ENCODE measurements around the gene NPDC1.

NPDC1 gene

GRCh38 chr9:137079401-137079787, 33.4 kb upstream of the NPDC1 start:
- Histone ChIP-seq H3K4me3 (ENCODE audit: low read length) (no peak overlapping the region), H3K36me3 (ENCODE audit: insufficient read depth, low read length) (no peaks in the 10 kb centered on the region), H3K27me3 (ENCODE audit: insufficient read depth, low read length) (peaks cover 82% of the 10 kb centered on the region)

GRCh38 chr9:137078701-137079400, 32.9 kb upstream of the NPDC1 start:
- no peak overlapping the region for H2AFZ ChIP-seq (ENCODE audit: low read depth, low read length)
- peaks cover 11% of the 10 kb centered on the region for H3K4me1 ChIP-seq (ENCODE audit: insufficient read depth, low read length)
- H3K4me3 ChIP-seq (ENCODE audit: low read length): no peak overlapping the region
- H3K27me3 ChIP-seq (ENCODE audit: insufficient read depth, low read length): peaks cover 85% of the 10 kb centered on the region
- no peaks in the 10 kb centered on the region for H3K36me3 ChIP-seq (ENCODE audit: insufficient read depth, low read length)
- no peaks in the 10 kb centered on the region for H3K9me3 ChIP-seq (ENCODE audit: low read length)

More at GRCh38 chr9:137079401-137079787, 33.4 kb upstream of the NPDC1 start:
- H3K4me1 ChIP-seq (ENCODE audit: insufficient read depth, low read length): peaks cover 11% of the 10 kb centered on the region
- H3K9me3 ChIP-seq (ENCODE audit: low read length): no peaks in the 10 kb centered on the region
- H2AFZ ChIP-seq (ENCODE audit: low read depth, low read length): no peak overlapping the region

GRCh38 chr9:137077758-137078693, 32.0 kb upstream of the NPDC1 start:
- peaks cover 6% of the 10 kb centered on the region for H3K4me1 ChIP-seq (ENCODE audit: insufficient read depth, low read length)
- no peaks in the 10 kb centered on the region for H3K36me3 ChIP-seq (ENCODE audit: insufficient read depth, low read length)
- H3K27me3 ChIP-seq (ENCODE audit: insufficient read depth, low read length): peaks cover 82% of the 10 kb centered on the region
- no peaks in the 10 kb centered on the region for H3K9me3 ChIP-seq (ENCODE audit: low read length)
- no peak overlapping the region for H2AFZ ChIP-seq (ENCODE audit: low read depth, low read length)
- peak overlapping the region; percentile 27 for H3K4me3 ChIP-seq (ENCODE audit: low read length)

GRCh38 chr9:137077010-137077747, 31.2 kb upstream of the NPDC1 start, which contains the start of gene UAP1L1:
Gene UAP1L1 (plus strand): TSS chr9:137077517. CDS start chr9:137077533, 16 bp downstream.
- Histone ChIP-seq H3K36me3 (ENCODE audit: insufficient read depth, low read length) (no peaks in the 10 kb centered on the region), H3K4me1 (ENCODE audit: insufficient read depth, low read length) (peaks cover 6% of the 10 kb centered on the region), H2AFZ (ENCODE audit: low read depth, low read length) (no peak within 1 kb of the TSS), H3K9me3 (ENCODE audit: low read length) (no peaks in the 10 kb centered on the region), H3K4me3 (ENCODE audit: low read length) (peak within 1 kb of the TSS; percentile 27), H3K27me3 (ENCODE audit: insufficient read depth, low read length) (peaks cover 73% of the 10 kb centered on the region)

GRCh38 chr9:137076636-137077009, 30.6 kb upstream of the NPDC1 start:
- Histone ChIP-seq H2AFZ (ENCODE audit: low read depth, low read length) (no peak overlapping the region), H3K27me3 (ENCODE audit: insufficient read depth, low read length) (peaks cover 68% of the 10 kb centered on the region), H3K4me1 (ENCODE audit: insufficient read depth, low read length) (peaks cover 7% of the 10 kb centered on the region), H3K4me3 (ENCODE audit: low read length) (no peak overlapping the region), H3K9me3 (ENCODE audit: low read length) (no peaks in the 10 kb centered on the region), H3K36me3 (ENCODE audit: insufficient read depth, low read length) (no peaks in the 10 kb centered on the region)

DNA sequence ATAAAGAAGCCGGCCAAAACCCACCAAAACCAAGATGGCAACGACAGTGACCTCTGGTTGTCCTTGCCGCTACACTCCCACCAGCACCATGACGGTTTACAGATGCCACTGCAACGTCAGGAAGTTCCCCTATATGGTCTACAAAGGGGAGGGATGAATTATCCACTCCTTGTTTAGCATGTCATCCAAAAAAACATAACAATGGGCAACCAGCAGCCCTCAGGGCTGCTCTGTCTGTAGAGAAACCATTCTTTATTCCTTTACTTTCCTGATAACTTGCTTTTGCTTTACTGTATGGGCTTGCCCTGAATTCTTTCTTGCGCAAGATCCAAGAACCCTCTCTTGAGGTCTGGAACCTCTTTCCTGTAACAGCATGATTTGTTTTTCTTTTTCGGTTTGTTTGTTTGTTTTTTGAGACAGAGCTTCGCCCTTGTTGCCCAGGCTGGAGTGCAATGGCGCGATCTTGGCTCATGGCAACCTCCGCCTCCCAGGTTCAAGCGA, 29.3 kb upstream of the NPDC1 start:
- Histone ChIP-seq H3K36me3 (ENCODE audit: insufficient read depth, low read length) (no peaks in the 10 kb centered on the region), H3K9me3 (ENCODE audit: low read length) (no peaks in the 10 kb centered on the region), H2AFZ (ENCODE audit: low read depth, low read length) (no peak overlapping the region), H3K4me3 (ENCODE audit: low read length) (no peak overlapping the region), H3K27me3 (ENCODE audit: insufficient read depth, low read length) (peaks cover 59% of the 10 kb centered on the region), H3K4me1 (ENCODE audit: insufficient read depth, low read length) (peaks cover 17% of the 10 kb centered on the region)

- Histone ChIP-seq H3K9me3 (ENCODE audit: low read length) (no peaks in the 10 kb centered on the region), H3K27me3 (ENCODE audit: insufficient read depth, low read length) (peaks cover 53% of the 10 kb centered on the region), H3K4me3 (ENCODE audit: low read length) (no peak overlapping the region), H3K4me1 (ENCODE audit: insufficient read depth, low read length) (peaks cover 17% of the 10 kb centered on the region), H2AFZ (ENCODE audit: low read depth, low read length) (no peak overlapping the region), H3K36me3 (ENCODE audit: insufficient read depth, low read length) (no peaks in the 10 kb centered on the region)
Measured at GRCh38 chr9:137074657-137075274, 28.8 kb upstream of the NPDC1 start.

DNA sequence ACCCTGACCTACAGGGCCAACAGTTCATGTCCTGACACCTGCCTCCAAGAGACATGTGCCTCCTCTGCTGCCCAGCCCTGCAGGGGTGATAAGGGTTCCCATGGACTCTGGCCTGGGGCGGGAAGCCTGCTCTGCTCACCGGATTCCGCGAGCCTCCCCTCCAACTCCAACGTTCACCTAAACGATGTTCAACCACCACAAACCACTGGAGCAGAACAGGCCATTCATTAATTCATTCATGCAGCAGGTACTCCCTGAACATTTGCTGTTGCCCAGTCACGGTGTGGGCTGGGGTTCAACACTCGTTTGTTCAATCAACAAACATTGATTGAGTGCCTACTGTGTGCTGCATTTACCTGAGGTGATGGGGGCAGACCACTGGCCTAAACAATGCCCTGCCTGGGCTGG, 28.0 kb upstream of the NPDC1 start:
- no peaks in the 10 kb centered on the region for H3K9me3 ChIP-seq (ENCODE audit: low read length)
- H3K36me3 ChIP-seq (ENCODE audit: insufficient read depth, low read length): no peaks in the 10 kb centered on the region
- H3K4me1 ChIP-seq (ENCODE audit: insufficient read depth, low read length): peaks cover 23% of the 10 kb centered on the region
- H3K27me3 ChIP-seq (ENCODE audit: insufficient read depth, low read length): peaks cover 46% of the 10 kb centered on the region
- H2AFZ ChIP-seq (ENCODE audit: low read depth, low read length): no peak overlapping the region
- H3K4me3 ChIP-seq (ENCODE audit: low read length): no peak overlapping the region

DNA sequence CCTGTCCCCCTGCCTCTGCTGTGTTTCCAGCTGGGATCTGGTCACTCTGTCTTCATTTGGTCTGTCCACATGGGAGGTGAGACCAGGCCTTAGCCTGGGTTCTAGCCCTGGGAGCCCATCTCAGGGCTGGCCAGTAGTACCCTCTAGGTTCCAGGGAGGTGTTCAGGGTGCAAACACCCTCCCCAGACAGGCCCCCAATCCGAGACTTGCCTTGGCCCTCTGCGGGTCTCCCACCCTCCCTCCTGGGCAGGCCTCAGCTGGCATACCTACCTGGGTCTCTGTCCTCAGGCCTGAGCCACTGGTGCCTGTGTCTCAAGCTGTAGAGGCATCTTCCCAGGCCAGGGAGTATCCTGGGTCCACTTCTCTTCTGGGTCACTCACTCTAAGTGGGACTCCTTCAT, 25.3 kb upstream of the NPDC1 start:
- Histone ChIP-seq H3K4me3 (ENCODE audit: low read length) (peak overlapping the region; percentile 68), H3K36me3 (ENCODE audit: insufficient read depth, low read length) (no peaks in the 10 kb centered on the region), H3K27me3 (ENCODE audit: insufficient read depth, low read length) (peaks cover 21% of the 10 kb centered on the region), H2AFZ (ENCODE audit: low read depth, low read length) (no peak overlapping the region), H3K9me3 (ENCODE audit: low read length) (no peaks in the 10 kb centered on the region), H3K4me1 (ENCODE audit: insufficient read depth, low read length) (peaks cover 22% of the 10 kb centered on the region)

GRCh38 chr9:137070906-137071275, 24.9 kb upstream of the NPDC1 start:
- Histone ChIP-seq H3K4me3 (ENCODE audit: low read length) (peak overlapping the region; percentile 68), H3K36me3 (ENCODE audit: insufficient read depth, low read length) (no peaks in the 10 kb centered on the region), H3K9me3 (ENCODE audit: low read length) (no peaks in the 10 kb centered on the region), H3K4me1 (ENCODE audit: insufficient read depth, low read length) (peaks cover 22% of the 10 kb centered on the region), H2AFZ (ENCODE audit: low read depth, low read length) (peak overlapping the region; percentile 33), H3K27me3 (ENCODE audit: insufficient read depth, low read length) (peaks cover 17% of the 10 kb centered on the region)

GRCh38 chr9:137070201-137070905, 24.4 kb upstream of the NPDC1 start, which contains the start of gene SAPCD2:
Gene SAPCD2 (minus strand): TSS chr9:137070557. CDS start chr9:137070460, 97 bp downstream.
- peak within 1 kb of the TSS; percentile 33 for H2AFZ ChIP-seq (ENCODE audit: low read depth, low read length)
- peaks cover 22% of the 10 kb centered on the region for H3K4me1 ChIP-seq (ENCODE audit: insufficient read depth, low read length)
- peaks cover 17% of the 10 kb centered on the region for H3K27me3 ChIP-seq (ENCODE audit: insufficient read depth, low read length)
- peak within 1 kb of the TSS; percentile 68 for H3K4me3 ChIP-seq (ENCODE audit: low read length)
- H3K36me3 ChIP-seq (ENCODE audit: insufficient read depth, low read length): peaks cover 2% of the 10 kb centered on the region
- H3K9me3 ChIP-seq (ENCODE audit: low read length): no peaks in the 10 kb centered on the region

Measured in neuron (in vitro differentiated cells).